GM19467 (cell line): ENCODE data around the gene LSAMP.
"Not testable (repeated sequence)": the region's sequence is repeated elsewhere in the genome, so short reads cannot be mapped to it uniquely, and the experiment has no call there.

ENCODE experiments used
- ATAC-seq: cut with Tn5 transposase; IDR thresholded peaks from one replicate; pipeline ENCODE4 v1.9.1; 2021; ENCODE audit warnings: mild to moderate bottlenecking, moderate library complexity; ENCODE audit not compliant: unreplicated experiment

LSAMP gene

DNA sequence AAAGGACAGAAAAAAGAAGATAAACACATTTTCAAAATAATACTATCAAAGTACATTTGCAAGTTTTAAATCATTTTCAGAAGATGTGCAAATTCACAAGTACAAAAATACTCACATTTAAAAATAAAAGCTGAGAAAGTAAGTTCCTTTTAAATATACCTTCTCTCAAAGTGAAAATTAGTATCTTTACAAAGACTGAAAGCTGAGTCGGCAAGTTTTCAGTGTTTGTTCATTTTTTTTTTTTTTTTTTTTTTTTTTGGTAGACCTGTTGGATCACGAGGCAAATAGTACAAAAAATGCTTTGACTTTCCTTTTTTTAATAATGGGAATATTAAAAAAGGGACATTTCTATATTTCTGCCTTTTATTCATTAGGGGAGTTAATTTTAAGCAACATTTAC lies 317.8 kb downstream of the LSAMP start:
- no peak for ATAC-seq

DNA sequence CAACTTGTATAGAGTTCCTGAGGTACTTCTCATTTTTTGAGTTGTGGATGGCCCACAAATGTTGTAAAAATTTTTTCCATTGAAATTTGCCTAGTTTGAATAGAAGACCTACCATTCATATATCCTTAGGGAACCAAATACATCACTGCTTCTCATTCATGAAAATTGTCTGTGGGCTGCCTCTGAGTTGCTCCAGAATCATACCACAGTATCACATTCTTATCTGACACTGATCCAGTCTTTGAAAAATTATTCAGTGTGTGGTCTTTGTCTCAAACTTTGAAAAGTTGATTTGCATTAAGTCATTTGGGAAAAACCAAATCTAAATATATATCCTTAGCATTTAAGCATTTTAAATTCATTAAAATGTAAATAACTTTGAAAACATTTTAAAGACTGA lies 321.1 kb downstream of the LSAMP start:
- no peak for ATAC-seq

DNA sequence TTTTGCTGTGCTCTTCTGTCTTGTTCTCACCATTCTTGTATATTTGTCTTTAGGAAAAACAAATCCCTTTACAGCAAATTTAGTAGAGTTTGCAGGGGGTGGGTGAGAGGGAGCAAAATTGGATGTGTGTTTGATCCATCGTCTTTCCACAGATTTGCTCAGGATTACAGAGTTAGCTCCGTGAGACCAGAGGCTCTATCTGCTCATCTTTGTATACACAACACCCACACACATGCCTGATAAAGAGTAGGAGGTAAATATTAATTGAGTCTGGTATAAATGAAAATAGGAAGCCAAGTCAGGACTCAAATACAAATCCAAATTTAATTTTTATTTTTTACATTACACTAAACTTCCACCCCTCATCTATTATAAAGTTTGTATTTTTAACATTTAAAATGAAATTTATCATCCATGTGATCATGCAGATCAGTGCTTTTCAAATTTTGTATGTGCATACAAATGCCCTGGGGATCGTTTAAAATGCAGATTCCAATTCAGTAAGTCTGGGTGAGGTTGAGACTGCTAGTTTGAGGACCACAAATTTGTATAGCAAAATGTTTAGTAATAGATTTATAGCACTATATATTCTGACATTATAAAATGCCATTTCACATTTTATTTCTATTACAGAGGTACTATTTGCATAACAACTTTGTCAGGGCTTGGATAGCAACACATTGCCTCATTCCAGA lies 326.7 kb downstream of the LSAMP start:
- ATAC-seq = no peak

DNA sequence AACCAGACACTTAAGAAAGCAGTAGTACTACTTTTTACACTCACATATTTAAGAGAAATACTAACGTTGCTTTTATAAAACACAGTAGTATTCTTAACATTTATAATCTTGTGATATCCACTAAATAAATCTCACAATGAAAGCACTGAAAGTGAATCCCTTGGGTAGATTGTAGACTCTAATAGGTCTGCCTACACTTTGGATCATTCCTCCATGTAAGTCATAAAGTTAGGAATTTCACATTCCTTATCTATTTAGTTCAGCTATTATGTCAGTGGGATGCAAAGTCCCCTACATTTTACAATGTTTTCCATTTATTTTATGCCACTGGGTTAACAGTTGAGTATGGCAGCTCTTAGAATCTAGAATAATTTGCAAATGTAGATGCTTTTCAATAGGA lies 330.7 kb downstream of the LSAMP start:
- ATAC-seq = no peak

DNA sequence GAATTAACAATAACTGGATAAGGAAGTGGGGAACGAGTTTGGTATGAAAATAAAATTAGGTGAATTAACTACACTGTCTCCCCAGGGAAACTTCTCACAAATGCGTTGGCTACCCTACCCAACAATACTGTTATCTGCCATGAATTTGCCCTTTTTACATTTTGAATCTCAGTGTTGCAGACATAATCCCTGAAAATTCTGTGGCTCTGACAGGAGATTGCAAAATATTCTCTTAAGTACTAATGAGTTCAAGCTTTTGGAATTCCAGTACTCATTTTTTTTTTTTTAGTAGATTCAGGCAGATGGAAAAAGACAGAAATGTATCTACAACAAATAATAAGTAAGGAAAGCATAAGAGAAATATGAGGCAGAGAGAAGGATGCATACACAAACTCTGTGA lies 332.6 kb downstream of the LSAMP start:
- no peak for ATAC-seq

DNA sequence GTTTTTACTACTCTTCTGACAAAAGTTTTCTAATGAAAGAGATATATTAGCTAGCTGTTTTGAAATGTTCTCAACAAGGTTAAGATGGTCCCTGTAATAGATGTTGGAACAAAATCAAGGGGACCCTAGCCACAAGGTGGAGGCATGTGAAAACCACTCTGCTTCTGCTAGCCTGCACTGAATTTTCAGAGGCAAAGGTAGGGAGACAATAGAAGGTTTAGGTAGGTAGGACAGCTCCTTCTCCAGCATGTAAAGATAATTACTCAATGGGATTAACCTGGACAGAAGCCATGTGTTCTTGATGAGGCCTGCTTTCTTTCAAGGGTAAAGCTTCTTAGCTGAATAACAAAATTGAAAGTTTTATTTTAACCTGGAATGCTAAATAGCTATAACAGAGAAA lies 333.5 kb downstream of the LSAMP start:
- no peak for ATAC-seq

DNA sequence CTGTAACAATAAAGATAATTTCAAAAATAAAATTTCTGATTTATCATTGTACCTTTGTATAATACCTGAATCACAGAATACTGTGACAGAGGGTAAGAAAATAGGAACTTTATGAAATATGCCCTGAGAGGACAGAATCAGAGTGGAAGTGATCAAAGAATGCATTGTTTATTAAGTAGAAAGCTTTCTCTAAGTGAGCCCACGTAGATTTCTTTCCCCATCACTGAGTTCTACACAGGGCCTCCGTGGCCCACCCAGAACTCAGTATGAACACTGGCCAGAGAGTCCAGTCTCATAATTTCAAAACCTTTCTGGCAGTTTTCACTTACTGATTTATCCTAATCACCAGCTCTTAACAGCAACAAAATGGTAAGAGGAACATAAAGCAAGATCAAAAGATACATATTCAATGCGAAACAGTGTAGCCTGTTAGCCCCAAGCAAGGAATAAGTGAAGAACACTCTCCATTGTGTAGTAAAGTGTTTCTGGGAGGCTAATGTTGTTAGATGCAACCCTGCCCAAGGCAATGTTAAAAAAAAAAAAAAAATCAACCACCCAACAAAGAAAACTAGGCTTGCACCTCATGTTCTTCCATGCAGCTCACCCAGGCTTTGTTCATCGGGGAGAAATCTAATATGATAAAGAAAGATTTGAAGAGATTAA lies 341.3 kb downstream of the LSAMP start:
- no peak for ATAC-seq

DNA sequence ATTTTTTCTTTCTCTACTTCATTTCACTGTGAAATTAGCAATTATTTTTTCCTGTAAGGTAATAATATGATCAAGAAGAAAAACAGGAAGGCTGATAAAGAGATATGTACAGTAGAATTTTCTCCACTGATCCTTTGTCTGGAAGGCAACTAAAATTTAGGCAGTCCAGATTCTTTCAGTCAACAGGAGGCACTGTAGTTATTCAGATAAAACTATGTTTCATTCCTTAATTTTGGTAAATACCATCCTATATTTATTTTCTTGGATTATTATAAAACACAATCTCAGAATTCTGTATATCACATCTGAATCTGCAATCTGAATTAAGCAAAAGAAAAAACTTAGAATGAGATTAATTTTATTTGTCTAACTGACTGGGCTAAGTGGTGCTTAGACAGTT lies 343.2 kb downstream of the LSAMP start:
- ATAC-seq = no peak

DNA sequence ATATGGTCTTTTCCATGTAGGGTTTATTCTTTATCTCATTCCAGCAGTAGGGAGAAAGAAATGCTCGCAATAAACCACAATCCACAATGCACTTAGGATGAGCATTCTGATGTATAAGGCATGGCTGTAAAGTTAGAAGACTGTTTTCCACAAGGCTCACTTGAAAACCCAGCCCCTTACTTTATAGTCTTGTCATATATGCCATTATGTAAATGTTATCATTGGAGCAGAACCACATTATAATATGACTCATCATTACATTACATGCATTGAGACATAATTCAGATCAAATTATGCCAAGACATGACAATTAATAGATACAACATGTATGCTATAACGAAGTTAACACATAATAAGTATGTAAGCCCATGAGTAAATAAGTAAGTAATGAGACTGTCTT lies 348.1 kb downstream of the LSAMP start:
- ATAC-seq = no peak

DNA sequence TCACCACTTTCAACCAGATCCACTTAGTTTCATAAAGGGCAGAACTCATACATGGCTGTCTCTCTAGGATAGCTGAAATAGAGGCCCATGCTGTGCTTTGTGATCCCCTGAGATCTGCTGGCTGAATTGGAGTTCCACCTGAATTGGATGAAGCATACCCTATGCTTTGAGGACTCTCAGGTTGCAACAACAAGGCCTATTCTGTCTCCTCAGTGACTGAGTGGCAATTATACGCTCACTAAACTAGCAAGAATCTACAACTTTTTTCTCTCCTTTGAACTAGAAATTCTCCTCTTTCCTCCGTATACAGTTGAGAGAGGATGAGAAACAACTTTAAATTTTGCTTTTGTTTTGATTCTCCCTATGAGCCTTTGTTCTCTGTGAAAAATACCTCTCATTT lies 348.7 kb downstream of the LSAMP start:
- no peak for ATAC-seq

DNA sequence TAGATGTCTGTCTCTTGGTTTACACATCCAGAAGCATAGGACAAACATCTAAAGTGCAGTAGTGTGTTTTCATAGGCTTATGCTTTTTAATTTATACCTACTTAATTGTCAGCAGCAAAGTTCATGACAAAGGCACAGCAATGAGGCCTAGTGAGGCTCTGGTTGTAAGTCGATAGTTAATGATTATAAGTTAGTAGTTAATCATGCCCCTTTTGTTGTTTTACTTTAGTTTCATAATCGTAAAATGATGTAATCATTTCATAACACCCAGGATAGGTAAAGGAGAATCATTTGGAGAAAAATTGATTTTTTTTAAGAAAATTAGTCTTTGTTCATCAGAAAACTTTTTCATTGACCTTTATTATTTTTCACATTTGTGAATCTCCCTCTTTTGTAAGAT lies 351.9 kb downstream of the LSAMP start:
- no peak for ATAC-seq

DNA sequence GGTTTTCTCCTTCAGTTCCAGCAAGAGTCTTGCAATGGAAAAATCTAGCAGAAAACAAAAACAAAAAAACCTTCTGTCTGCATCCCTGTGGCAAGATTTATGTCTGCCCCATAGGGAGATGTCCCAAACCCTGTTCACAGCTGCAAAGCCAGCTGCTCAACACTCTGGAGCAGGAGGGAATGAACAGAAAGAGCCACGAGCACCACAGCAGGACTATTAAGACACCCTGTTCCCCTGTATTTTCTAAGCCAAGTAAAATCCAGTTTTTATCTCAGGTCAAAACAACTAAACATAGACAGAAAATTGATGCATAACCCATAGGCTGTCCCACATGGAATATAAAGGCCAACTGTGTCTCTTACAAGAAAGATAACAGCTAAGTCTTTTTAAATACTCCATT lies 357.9 kb downstream of the LSAMP start:
- ATAC-seq = no peak

DNA sequence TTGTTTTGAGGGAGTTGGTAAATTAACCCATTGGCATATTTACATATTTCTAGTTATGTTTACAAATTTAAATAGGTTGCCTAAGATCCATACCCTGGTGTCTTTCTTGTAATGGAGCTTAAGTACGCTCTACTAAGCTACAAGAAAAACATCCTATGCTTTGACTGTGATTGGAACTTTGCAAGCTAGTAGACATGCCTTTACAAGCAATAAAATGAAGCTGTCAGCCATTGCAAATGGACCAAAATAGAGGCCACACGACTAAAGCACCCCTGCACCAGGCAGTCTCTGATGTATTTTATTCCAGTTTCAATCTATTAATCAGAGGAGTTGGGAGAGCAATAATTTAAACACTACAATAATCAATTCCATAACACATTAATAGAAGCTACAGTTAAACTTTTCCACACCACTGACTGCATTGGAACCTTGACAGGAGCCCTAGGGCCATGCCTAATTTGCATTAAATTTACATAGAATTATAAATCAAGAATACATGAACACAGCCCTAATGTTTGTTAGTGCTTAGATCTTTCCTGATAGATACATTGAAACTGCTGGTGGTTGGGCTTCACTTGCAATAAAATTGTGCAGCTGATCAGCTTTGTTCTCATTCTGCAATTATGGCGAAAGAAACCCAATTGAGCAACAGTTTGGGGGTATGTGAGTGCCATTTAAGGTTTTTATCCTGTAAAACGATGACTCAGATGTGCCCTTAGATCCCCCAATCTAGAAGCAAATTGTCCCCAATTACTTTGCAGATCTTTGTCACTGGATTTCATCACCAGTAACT lies 360.1 kb downstream of the LSAMP start:
- ATAC-seq = no peak

DNA sequence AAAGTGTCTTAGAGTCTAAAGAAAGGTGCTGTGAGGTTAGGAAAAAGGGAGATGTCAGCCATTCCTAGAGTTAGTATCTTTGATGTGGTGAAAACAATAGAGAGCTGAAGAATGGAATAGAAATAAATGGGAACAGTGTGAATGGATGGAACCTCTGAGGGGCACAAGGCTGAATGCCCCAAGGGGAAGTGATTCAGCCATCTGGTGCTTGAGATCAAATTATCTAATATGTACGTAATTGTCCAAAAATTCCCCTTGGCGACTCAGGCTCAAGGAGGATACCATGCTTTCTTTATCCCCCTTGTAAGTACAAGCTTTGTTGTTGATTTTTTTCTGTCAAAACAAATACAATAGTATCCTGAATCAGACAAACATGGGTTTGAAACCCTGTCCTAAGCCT lies 361.6 kb downstream of the LSAMP start:
- no peak for ATAC-seq

DNA sequence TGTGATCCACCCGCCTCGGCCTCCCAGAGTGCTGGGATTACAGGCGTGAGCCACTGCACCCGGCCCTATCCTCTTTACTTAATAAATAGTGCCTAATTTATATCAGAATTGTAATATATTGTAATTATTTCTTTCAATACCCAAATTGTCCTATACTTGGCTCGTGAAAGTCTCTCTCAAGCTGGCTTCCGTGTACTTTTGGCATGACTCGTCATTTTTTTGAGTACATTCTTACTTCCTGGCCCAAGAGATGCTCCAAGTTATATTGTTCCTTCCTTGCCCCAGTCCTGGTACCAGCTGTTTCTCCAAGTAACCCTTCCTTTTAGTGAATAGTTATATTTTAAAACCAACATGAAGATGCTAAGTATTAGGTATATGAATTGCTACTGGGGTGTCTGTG lies 366.7 kb downstream of the LSAMP start:
- no peak for ATAC-seq

DNA sequence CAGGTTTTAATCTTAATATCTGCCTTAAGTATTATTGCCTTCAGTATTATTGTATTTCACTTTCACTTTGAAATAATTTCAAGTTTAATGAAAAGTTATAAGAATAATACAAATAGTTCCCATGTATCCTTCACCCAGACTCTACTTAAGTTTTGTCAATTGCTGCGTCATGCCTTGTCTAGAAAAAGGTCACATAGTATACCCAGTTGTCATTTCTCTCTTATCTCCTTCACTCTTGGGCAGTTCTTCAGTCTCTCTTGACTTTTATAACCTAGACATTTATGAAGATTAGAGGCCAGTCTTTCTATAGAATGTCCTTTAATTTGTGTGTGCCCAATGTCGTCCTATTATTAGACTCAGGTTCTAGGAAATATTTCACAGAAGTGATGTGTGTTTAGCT lies 367.7 kb downstream of the LSAMP start:
- ATAC-seq = no peak

DNA sequence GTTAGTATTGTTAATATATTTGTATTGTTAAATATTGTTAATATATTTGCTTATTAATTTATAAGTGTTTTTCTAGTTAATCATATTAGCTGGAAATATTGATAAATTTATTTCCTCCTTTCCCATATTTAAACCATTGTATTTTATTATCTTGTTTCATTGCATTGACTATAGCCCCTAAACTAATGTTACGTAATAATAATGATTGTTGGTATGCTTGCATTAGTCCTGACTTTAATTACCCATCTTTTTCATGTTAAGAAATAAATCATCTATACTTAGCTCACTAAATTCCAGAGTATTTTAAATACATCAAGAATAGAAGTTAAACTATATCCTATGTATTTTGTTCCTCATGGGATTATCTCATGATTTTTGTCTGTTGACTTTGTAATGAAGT lies 368.2 kb downstream of the LSAMP start:
- ATAC-seq = no peak

DNA sequence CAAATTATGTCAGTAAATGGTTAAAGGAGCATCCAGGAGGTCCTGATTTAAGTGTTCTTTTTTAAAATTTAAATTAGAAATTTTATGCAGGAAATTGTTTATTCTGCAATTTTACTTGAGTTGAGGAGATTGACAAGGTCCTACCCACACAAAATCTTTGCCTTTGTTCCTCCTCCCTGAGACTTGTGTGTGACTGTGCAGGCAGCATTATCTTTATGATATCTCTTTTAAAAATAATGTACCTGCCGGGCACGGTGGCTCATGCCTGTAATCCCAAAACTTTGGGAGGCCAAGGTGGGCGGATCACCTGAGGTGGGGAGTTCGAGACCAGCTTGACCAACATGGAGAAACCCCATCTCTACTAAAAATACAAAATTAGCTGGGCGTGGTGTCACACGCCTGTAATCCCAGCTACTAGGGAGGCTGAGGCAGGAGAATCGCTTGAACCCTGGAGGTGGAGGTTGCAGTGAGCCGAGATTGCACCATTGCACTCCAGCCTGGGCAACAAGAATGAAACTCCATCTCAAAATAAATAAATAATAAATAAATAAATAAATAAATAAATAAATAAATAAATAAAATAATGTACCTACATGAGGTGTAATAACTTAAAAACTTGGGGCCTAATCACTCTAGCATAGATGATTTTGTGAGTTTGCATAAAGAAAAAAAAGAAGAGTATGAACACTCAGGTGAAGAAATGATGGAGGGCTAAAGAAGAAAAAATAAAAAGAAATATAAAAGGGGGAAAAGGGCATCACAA lies 374.6 kb downstream of the LSAMP start:
- ATAC-seq = not testable (repeated sequence)

DNA sequence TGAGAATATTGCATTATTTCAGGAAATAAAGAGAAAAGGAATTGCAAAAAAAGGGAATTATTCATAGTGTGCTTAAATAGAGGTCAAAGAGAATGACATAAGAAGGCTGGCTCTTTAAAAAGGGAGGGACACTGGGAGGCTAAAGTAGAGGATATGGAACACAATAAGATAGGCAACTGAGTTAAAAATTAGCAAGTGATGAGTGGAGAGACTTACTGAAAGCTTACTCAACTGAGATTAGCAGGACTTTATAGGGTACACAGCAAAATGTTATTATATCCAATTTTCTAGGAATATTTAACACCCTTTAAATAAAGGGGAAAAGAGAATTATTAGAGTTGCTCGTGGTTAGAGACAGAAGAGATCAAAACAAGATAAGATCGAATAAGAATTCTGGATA lies 375.2 kb downstream of the LSAMP start:
- ATAC-seq = no peak

DNA sequence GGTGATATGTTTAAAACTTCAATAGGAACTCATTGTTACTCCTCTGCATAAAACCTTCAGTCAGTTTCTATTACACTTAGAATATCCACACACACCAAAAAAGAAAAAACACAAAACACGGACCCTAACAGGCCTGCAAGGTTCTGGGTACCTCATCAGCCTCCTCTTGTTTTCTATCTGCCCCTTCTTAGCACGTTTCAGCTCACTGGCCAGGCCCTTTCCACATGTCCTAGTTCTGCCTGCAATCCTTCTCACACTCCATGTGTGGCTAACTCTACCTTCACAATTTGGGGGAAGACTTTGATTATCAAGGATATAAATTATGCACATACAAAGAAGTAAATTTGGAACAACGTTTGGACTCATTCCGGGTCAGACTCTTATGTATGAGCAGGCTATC lies 376.3 kb downstream of the LSAMP start:
- no peak for ATAC-seq

DNA sequence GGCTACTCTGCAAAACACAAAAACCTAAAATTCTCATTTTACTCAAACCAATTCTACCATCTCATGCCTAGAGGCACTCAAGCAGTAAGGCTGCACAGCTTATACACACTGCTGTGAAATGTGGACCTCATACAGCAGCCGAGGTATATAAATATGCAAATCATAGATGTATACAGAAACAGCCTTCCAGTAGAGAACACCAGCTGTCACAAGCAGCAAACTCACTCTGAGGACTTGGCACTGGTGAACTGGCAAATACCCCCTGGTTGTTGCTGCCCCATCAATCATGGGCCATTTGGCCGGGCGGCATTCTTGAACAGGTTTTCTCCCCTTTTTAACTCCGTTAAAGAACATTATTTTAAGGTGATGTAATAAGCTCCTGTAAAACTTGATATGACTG lies 378.0 kb downstream of the LSAMP start:
- ATAC-seq = peak; percentile 72
